ENCODE measurements around the gene SPSB2.

DNA sequence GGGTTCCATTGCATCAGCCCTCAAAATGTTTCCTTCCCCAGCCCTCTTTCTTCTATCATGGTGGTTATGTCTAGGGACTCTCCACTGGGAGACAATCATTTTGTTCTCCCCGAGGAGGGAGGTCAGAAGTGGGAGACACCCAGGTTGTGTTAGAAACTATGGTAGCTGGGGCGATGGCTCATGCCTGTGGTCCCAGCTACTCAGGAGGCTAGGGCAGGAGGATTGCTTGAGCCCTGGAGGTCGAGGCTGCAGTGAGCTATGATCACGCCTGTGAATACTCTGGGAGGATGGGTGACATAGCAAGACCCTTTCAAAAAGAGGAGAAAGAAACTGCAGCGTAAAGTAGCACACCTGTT, 18.5 kb upstream of the SPSB2 start:
- no peak for TF ChIP-seq EZH2 (IDR thresholded peaks at IDR 0.05; ENCODE audit: borderline replicate concordance, low read depth, low read length, severe bottlenecking)
- TF ChIP-seq, protein P1, sequence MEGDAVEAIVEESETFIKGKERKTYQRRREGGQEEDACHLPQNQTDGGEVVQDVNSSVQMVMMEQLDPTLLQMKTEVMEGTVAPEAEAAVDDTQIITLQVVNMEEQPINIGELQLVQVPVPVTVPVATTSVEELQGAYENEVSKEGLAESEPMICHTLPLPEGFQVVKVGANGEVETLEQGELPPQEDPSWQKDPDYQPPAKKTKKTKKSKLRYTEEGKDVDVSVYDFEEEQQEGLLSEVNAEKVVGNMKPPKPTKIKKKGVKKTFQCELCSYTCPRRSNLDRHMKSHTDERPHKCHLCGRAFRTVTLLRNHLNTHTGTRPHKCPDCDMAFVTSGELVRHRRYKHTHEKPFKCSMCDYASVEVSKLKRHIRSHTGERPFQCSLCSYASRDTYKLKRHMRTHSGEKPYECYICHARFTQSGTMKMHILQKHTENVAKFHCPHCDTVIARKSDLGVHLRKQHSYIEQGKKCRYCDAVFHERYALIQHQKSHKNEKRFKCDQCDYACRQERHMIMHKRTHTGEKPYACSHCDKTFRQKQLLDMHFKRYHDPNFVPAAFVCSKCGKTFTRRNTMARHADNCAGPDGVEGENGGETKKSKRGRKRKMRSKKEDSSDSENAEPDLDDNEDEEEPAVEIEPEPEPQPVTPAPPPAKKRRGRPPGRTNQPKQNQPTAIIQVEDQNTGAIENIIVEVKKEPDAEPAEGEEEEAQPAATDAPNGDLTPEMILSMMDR (IDR thresholded peaks at IDR 0.05; ENCODE audit: borderline replicate concordance, extremely low read depth, low read length, poor library complexity, severe bottlenecking) = no peak

Data from DND-41 (cell line).